Ovary (tissue), 3 donors: ENCODE data around the gene APEX1.
"Not testable (repeated sequence)": the region's sequence is repeated elsewhere in the genome, so short reads cannot be mapped to it uniquely, and the experiment has no call there.

ENCODE experiments used
- EP300 ChIP-seq: sonication (generic); formaldehyde crosslinking; IDR thresholded peaks from one replicate; pipeline ENCODE4 v1.6.1; 2017; ENCODE audit warnings: antibody characterized with exemption
- POLR2A ChIP-seq: fragments of 450-650 bp; IDR thresholded peaks from one replicate; pipeline ENCODE4 v1.6.1; 2017; ENCODE audit warnings: antibody characterized with exemption, mild to moderate bottlenecking, moderate library complexity
- TF ChIP-seq, protein P1 (sequence below), 3 donors: fragments of 450-650 bp in 2 of 3; fragments of 200-600 bp in 1 of 3; IDR thresholded peaks; one replicate each; pipeline versions ENCODE4 v1.5.1 to v1.8.0; 2016 to 2022; ENCODE audit warnings: antibody characterized with exemption in 3 of 3, mild to moderate bottlenecking in 1 of 3
- donor health status: DM: no; HTN: no; CAD: no.

DNA sequence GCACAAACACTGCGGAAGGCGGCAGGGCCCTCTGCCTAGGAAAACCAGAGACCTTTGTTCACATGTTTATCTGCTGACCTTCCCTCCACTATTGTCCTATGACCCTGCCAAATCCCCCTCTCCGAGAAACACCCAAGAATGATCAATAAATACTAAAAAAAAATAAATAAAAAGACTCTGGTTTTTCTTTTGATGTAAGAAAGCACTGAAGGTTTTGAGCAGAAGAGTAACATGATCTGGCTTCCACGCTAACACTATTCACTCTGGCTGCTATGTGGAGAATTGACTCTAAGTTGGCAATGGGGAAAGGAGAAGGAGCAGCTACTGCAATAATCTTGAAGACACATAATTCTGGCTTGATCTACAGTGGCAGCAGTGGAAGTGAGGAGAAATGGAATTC, 11.4 kb upstream of the APEX1 start:
- TF ChIP-seq, protein P1, sequence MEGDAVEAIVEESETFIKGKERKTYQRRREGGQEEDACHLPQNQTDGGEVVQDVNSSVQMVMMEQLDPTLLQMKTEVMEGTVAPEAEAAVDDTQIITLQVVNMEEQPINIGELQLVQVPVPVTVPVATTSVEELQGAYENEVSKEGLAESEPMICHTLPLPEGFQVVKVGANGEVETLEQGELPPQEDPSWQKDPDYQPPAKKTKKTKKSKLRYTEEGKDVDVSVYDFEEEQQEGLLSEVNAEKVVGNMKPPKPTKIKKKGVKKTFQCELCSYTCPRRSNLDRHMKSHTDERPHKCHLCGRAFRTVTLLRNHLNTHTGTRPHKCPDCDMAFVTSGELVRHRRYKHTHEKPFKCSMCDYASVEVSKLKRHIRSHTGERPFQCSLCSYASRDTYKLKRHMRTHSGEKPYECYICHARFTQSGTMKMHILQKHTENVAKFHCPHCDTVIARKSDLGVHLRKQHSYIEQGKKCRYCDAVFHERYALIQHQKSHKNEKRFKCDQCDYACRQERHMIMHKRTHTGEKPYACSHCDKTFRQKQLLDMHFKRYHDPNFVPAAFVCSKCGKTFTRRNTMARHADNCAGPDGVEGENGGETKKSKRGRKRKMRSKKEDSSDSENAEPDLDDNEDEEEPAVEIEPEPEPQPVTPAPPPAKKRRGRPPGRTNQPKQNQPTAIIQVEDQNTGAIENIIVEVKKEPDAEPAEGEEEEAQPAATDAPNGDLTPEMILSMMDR (IDR thresholded peaks at IDR 0.05) = not testable (repeated sequence)
- TF ChIP-seq EP300, POLR2A: not testable (repeated sequence)
